WTC11 (cell line): ENCODE data around the gene AGBL4. TPM values are rescaled to one million over a fixed set of nuclear protein-coding genes. Genes with fewer than 3 reads are reported as not detected.

Source experiments
- ATAC-seq: fragments of 200-7000 bp; cut with Tn5 transposase; 2 replicates; pipeline ENCODE4 v1.10.0; 2021; ENCODE audit warnings: mild to moderate bottlenecking, moderate library complexity
- CTCF ChIA-PET: fragments of 300-600 bp; sonication (Branson Sonifier 250); formaldehyde crosslinking; loops from one replicate; lab custom pipeline; 2021; ENCODE audit warnings: antibody characterized with exemption; lab: Charles Lee
- POLR2A ChIA-PET: fragments of 350-600 bp; sonication (Branson Sonifier 250); formaldehyde crosslinking; loops from one replicate; lab custom pipeline; 2021; ENCODE audit warnings: antibody characterized with exemption; lab: Charles Lee
- DNase-seq: peaks from one replicate; pipeline ENCODE4 v3.0.0; 2021; ENCODE audit warnings: low spot score
- H3K27ac Mint-ChIP-seq: 2 replicates; pipeline ENCODE4 v1.8.0; 2021; ENCODE audit warnings: mixed read lengths
- H3K27me3 Mint-ChIP-seq: 2 replicates; pipeline ENCODE4 v1.8.0; 2021; ENCODE audit warnings: low read depth, mild to moderate bottlenecking, moderate library complexity, mixed read lengths
- H3K36me3 Mint-ChIP-seq: 2 replicates; pipeline ENCODE4 v1.8.0; 2021; ENCODE audit warnings: mixed read lengths
- H3K4me1 Mint-ChIP-seq: 2 replicates; pipeline ENCODE4 v1.8.0; 2022; ENCODE audit warnings: mixed read lengths
- H3K4me3 Mint-ChIP-seq: 2 replicates; pipeline ENCODE4 v1.8.0; 2021; ENCODE audit warnings: mild to moderate bottlenecking, moderate library complexity, mixed read lengths
- H3K9me3 Mint-ChIP-seq: 2 replicates; pipeline ENCODE4 v1.8.0; 2021; ENCODE audit warnings: mixed read lengths
- CREM ChIP-seq: sonication (generic); formaldehyde crosslinking; IDR thresholded peaks from 2 replicates; pipeline ENCODE4 v1.8.1; 2022; ENCODE audit warnings: mild to moderate bottlenecking, missing genetic modification reagents, moderate library complexity
- ETV6 ChIP-seq: sonication (generic); formaldehyde crosslinking; IDR thresholded peaks from 2 replicates; pipeline ENCODE4 v1.8.1; 2022; ENCODE audit warnings: mild to moderate bottlenecking, missing genetic modification reagents
- FOXJ3 ChIP-seq: sonication (generic); formaldehyde crosslinking; IDR thresholded peaks from 2 replicates; pipeline ENCODE4 v1.9.0; 2021; ENCODE audit warnings: missing genetic modification reagents, mild to moderate bottlenecking, borderline replicate concordance
- FOXK1 ChIP-seq: sonication (generic); formaldehyde crosslinking; IDR thresholded peaks from 2 replicates; pipeline ENCODE4 v1.8.0; 2022; ENCODE audit warnings: mild to moderate bottlenecking, moderate library complexity, missing genetic modification reagents
- JAZF1 ChIP-seq: fragments of 250-450 bp; sonication (Bioruptor Pico); IDR thresholded peaks from 2 replicates; pipeline ENCODE4 v1.9.0; 2021; ENCODE audit warnings: moderate library complexity, mild to moderate bottlenecking, inconsistent platforms
- MLX ChIP-seq: sonication (generic); formaldehyde crosslinking; IDR thresholded peaks from 2 replicates; pipeline ENCODE4 v1.8.1; 2023; ENCODE audit warnings: mild to moderate bottlenecking, missing genetic modification reagents, moderate library complexity
- STAT6 ChIP-seq: sonication (generic); formaldehyde crosslinking; conservative IDR thresholded peaks from 2 replicates; pipeline ENCODE4 v1.8.1; 2023; ENCODE audit warnings: mild to moderate bottlenecking, low read depth, missing genetic modification reagents, moderate library complexity
- ZBTB43 ChIP-seq: sonication (generic); formaldehyde crosslinking; IDR thresholded peaks from 2 replicates; pipeline ENCODE4 v1.8.1; 2023; ENCODE audit warnings: mild to moderate bottlenecking, missing genetic modification reagents
- total RNA-seq: library from RNA; stranded (reverse); gene quantifications from 3 replicates; pipeline ENCODE4 v1.2.3, GENCODE V29; 2021
- TF ChIP-seq, protein P1 (sequence below): fragments of 250-450 bp; sonication (Bioruptor Pico); IDR thresholded peaks from 2 replicates; pipeline ENCODE4 v1.9.0; 2021; ENCODE audit warnings: mild to moderate bottlenecking, borderline replicate concordance
- TF ChIP-seq, protein P2 (sequence below): sonication (generic); formaldehyde crosslinking; IDR thresholded peaks from 2 replicates; pipeline ENCODE4 v1.8.0; 2022; ENCODE audit warnings: mild to moderate bottlenecking, missing genetic modification reagents
- TF ChIP-seq, protein P3 (sequence below): sonication (generic); formaldehyde crosslinking; IDR thresholded peaks from 2 replicates; pipeline ENCODE4 v1.8.1; 2022; ENCODE audit warnings: low read depth, mild to moderate bottlenecking, moderate library complexity, missing genetic modification reagents, borderline replicate concordance
- TF ChIP-seq, protein P4 (sequence below): sonication (generic); formaldehyde crosslinking; IDR thresholded peaks from 2 replicates; pipeline ENCODE4 v1.8.1; 2022; ENCODE audit warnings: missing genetic modification reagents, borderline replicate concordance

AGBL4 gene
- total RNA-seq, 1 experiment from 2014 or later, result 0.87 TPM

DNA sequence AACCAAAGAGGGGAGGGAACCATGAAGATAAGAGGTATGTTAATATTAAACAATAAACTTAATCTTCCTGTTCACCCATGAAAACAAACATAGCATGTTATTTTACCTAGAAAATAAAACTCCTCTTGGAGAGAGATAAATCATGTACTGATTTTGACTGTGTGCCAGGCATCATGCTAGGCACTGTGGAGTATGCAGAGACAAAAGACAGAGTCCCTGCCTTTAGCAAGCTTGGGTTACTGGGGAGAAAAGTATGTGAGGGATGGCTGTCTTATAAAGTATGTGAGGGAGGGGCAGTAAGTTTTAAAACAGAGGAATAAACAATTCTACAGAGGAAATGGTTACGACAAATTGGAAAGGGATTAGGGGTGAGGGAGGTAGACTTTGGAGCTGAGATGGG is 1117.6 kb downstream of the AGBL4 start:
- Mint-ChIP-seq H3K4me3 (no peak overlapping the region), H3K27me3 (peaks cover 3% of the 10 kb centered on the region), H3K27ac (no peak overlapping the region), H3K9me3 (peaks cover 17% of the 10 kb centered on the region), H3K36me3 (no peaks in the 10 kb centered on the region), H3K4me1 (no peaks in the 10 kb centered on the region)
- ChIA-PET CTCF (interaction anchor here (1.6 kb wide), 1 partner anchor 10 kb away, joined by 3 read pairs; no protein-coding TSS in a partner anchor), POLR2A (no interaction called here)
- TF ChIP-seq FOXK1 (CRISPR knock-in tag) (no peak), ZBTB43 (CRISPR knock-in tag) (no peak), MLX (no peak), ETV6 (CRISPR knock-in tag) (no peak), JAZF1 (CRISPR knock-in tag) (no peak), STAT6 (CRISPR knock-in tag) (no peak)
- TF ChIP-seq, protein P1, sequence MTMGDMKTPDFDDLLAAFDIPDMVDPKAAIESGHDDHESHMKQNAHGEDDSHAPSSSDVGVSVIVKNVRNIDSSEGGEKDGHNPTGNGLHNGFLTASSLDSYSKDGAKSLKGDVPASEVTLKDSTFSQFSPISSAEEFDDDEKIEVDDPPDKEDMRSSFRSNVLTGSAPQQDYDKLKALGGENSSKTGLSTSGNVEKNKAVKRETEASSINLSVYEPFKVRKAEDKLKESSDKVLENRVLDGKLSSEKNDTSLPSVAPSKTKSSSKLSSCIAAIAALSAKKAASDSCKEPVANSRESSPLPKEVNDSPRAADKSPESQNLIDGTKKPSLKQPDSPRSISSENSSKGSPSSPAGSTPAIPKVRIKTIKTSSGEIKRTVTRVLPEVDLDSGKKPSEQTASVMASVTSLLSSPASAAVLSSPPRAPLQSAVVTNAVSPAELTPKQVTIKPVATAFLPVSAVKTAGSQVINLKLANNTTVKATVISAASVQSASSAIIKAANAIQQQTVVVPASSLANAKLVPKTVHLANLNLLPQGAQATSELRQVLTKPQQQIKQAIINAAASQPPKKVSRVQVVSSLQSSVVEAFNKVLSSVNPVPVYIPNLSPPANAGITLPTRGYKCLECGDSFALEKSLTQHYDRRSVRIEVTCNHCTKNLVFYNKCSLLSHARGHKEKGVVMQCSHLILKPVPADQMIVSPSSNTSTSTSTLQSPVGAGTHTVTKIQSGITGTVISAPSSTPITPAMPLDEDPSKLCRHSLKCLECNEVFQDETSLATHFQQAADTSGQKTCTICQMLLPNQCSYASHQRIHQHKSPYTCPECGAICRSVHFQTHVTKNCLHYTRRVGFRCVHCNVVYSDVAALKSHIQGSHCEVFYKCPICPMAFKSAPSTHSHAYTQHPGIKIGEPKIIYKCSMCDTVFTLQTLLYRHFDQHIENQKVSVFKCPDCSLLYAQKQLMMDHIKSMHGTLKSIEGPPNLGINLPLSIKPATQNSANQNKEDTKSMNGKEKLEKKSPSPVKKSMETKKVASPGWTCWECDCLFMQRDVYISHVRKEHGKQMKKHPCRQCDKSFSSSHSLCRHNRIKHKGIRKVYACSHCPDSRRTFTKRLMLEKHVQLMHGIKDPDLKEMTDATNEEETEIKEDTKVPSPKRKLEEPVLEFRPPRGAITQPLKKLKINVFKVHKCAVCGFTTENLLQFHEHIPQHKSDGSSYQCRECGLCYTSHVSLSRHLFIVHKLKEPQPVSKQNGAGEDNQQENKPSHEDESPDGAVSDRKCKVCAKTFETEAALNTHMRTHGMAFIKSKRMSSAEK, result no peak
- TF ChIP-seq, protein P2, sequence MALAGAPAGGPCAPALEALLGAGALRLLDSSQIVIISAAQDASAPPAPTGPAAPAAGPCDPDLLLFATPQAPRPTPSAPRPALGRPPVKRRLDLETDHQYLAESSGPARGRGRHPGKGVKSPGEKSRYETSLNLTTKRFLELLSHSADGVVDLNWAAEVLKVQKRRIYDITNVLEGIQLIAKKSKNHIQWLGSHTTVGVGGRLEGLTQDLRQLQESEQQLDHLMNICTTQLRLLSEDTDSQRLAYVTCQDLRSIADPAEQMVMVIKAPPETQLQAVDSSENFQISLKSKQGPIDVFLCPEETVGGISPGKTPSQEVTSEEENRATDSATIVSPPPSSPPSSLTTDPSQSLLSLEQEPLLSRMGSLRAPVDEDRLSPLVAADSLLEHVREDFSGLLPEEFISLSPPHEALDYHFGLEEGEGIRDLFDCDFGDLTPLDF, result no peak
- TF ChIP-seq, protein P3, sequence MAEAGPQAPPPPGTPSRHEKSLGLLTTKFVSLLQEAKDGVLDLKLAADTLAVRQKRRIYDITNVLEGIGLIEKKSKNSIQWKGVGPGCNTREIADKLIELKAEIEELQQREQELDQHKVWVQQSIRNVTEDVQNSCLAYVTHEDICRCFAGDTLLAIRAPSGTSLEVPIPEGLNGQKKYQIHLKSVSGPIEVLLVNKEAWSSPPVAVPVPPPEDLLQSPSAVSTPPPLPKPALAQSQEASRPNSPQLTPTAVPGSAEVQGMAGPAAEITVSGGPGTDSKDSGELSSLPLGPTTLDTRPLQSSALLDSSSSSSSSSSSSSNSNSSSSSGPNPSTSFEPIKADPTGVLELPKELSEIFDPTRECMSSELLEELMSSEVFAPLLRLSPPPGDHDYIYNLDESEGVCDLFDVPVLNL (CRISPR knock-in tag), result no peak
- TF ChIP-seq, protein P4, sequence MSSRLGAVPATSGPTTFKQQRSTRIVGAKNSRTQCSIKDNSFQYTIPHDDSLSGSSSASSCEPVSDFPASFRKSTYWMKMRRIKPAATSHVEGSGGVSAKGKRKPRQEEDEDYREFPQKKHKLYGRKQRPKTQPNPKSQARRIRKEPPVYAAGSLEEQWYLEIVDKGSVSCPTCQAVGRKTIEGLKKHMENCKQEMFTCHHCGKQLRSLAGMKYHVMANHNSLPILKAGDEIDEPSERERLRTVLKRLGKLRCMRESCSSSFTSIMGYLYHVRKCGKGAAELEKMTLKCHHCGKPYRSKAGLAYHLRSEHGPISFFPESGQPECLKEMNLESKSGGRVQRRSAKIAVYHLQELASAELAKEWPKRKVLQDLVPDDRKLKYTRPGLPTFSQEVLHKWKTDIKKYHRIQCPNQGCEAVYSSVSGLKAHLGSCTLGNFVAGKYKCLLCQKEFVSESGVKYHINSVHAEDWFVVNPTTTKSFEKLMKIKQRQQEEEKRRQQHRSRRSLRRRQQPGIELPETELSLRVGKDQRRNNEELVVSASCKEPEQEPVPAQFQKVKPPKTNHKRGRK (CRISPR knock-in tag), result no peak
- DNase-seq (no peak), ATAC-seq (no peak)

- CTCF ChIA-PET, result interaction anchor here (0.6 to 1.4 kb wide), 2 partner anchors 11 to 86 kb away, joined by 3 to 4 read pairs; no protein-coding TSS in a partner anchor
- TF ChIP-seq CREM (CRISPR knock-in tag) (no peak), JAZF1 (CRISPR knock-in tag) (no peak), FOXJ3 (CRISPR knock-in tag) (no peak), MLX (no peak)
- TF ChIP-seq, all 79 proteins: peak for 0
- peaks cover 3% of the 10 kb centered on the region for H3K27me3 Mint-ChIP-seq
- POLR2A ChIA-PET, result interaction anchor here (0.5 kb wide), 1 partner anchor 1005 kb away, joined by 3 read pairs; no protein-coding TSS in a partner anchor
- no peaks in the 10 kb centered on the region for H3K36me3 Mint-ChIP-seq
- H3K27ac Mint-ChIP-seq, result no peak overlapping the region
- H3K4me1 Mint-ChIP-seq, result no peaks in the 10 kb centered on the region
- ATAC-seq (no peak; the same call in 1 of the 2 replicates), DNase-seq (no peak)
- H3K9me3 Mint-ChIP-seq, result peaks cover 20% of the 10 kb centered on the region
- no peak overlapping the region for H3K4me3 Mint-ChIP-seq
Measured at GRCh38 chr1:48903291-48903690, 1120.5 kb downstream of the AGBL4 start.
